Measurements from ENCODE around the gene TMEM213. TPM values are rescaled to one million over a fixed set of nuclear protein-coding genes. Genes with fewer than 3 reads are reported as not detected.

Gene TMEM213
- total RNA-seq, 1 donor from 2014 or later, result 1.9 TPM

DNA sequence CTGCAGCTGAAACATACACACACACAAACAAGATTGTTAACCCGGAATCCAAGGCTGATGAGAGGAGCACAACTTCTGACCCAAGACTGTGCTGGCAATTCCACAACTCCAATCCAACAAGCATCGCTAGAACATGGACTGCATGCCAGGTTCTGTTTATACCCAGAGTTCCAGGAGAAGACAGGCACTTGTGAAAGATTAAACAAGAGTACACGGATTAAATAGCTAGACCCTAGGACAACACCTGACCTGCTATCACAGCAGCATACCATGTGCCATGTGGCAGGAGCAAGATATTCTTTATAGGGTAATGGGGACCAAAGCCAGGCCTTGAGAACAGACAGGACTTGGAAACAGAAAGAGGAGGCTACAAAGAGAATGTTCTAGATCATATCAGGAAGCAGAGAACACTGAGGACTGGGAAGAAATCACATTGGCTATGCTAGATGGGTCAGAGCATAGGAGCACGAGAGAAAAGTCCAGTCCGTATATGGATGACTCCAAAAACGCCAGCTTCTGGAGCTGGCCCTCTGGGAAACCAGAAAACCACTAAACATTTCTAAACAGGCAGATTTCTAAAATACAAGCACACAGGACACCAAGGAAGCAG is 83.9 kb downstream of the TMEM213 start:
- peaks cover 6% of the 10 kb centered on the region for H3K36me3 ChIP-seq
- H3K27me3 ChIP-seq (ENCODE audit: low read depth), result no peaks in the 10 kb centered on the region
- TF ChIP-seq, protein P1, sequence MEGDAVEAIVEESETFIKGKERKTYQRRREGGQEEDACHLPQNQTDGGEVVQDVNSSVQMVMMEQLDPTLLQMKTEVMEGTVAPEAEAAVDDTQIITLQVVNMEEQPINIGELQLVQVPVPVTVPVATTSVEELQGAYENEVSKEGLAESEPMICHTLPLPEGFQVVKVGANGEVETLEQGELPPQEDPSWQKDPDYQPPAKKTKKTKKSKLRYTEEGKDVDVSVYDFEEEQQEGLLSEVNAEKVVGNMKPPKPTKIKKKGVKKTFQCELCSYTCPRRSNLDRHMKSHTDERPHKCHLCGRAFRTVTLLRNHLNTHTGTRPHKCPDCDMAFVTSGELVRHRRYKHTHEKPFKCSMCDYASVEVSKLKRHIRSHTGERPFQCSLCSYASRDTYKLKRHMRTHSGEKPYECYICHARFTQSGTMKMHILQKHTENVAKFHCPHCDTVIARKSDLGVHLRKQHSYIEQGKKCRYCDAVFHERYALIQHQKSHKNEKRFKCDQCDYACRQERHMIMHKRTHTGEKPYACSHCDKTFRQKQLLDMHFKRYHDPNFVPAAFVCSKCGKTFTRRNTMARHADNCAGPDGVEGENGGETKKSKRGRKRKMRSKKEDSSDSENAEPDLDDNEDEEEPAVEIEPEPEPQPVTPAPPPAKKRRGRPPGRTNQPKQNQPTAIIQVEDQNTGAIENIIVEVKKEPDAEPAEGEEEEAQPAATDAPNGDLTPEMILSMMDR (IDR thresholded peaks at IDR 0.05), result no peak
- no peaks in the 10 kb centered on the region for H3K9me3 ChIP-seq
- no peak for ATAC-seq
- H3K4me3 ChIP-seq, result no peak overlapping the region
- H3K4me1 ChIP-seq, result no peaks in the 10 kb centered on the region
- DNase-seq, result no peak
- intact Hi-C loops (cut with DNase I), result no loop called here
- no peak overlapping the region for H3K27ac ChIP-seq

- intact Hi-C loops (cut with DNase I), result no loop called here
Observed at GRCh38 chr7:138882249-138882648, 84.5 kb downstream of the TMEM213 start.

DNA sequence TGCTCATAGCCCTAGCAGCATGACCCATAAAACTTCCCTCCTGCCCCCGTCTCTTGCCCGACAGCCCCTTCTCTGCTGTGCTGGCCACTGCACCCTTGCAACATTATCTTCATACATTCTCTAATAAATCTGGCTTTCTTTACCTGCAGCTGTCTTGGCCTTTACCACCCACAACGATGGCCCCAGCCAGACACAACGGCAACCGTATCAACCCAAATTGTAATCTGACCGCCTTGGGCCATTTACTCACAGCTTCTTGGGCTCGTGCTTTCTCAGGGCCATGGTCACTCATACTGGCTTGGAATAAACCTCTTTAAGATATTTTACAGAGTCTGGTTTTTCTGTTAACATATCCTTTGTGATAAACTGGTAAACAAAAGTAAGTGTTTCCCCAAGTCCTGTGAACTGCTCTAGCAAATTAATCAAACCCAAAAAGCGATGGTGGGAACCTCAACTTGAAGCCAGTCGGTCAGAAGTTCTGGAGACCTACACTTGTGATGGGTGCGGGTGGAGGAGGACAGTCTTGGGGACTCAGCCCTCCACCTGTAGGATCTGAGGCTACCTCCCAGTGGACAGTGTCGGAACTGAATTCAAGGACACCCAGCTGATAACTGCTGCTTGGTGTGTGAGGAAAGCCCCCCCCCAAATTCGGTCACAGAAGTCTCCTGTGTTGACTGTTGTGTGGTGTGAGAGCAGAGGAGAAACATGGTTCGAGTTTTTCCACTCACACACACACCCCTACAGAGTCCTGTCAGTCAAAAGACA is 87.8 kb downstream of the TMEM213 start:
- Histone ChIP-seq H3K27me3 (ENCODE audit: low read depth) (no peaks in the 10 kb centered on the region), H3K36me3 (no peaks in the 10 kb centered on the region), H3K4me3 (no peak overlapping the region), H3K4me1 (no peaks in the 10 kb centered on the region), H3K9me3 (no peaks in the 10 kb centered on the region), H3K27ac (no peak overlapping the region)
- TF ChIP-seq, protein P1 (IDR thresholded peaks at IDR 0.05), result no peak
- DNase-seq (no peak), ATAC-seq (no peak)
- intact Hi-C loops (cut with DNase I), result no loop called here

More at GRCh38 chr7:138882249-138882648, 84.5 kb downstream of the TMEM213 start:
- TF ChIP-seq, protein P1 (IDR thresholded peaks at IDR 0.05), result no peak
- no peak overlapping the region for H3K27ac ChIP-seq
- no peaks in the 10 kb centered on the region for H3K27me3 ChIP-seq (ENCODE audit: low read depth)
- H3K9me3 ChIP-seq, result no peaks in the 10 kb centered on the region
- ATAC-seq (no peak), DNase-seq (no peak)
- peaks cover 6% of the 10 kb centered on the region for H3K36me3 ChIP-seq
- no peak overlapping the region for H3K4me3 ChIP-seq
- H3K4me1 ChIP-seq, result no peaks in the 10 kb centered on the region

- H3K9me3 ChIP-seq, result no peaks in the 10 kb centered on the region
- TF ChIP-seq, protein P1 (IDR thresholded peaks at IDR 0.05), result peak; percentile 72
- H3K4me3 ChIP-seq, result no peak overlapping the region
- H3K4me1 ChIP-seq, result no peaks in the 10 kb centered on the region
- no peak for DNase-seq
- intact Hi-C loops (cut with DNase I), result no loop called here
- ATAC-seq, result peak; percentile 75 to 76
- H3K27me3 ChIP-seq (ENCODE audit: low read depth), result no peaks in the 10 kb centered on the region
- H3K36me3 ChIP-seq, result no peaks in the 10 kb centered on the region
- no peak overlapping the region for H3K27ac ChIP-seq
Observed at GRCh38 chr7:138886501-138886917, 88.7 kb downstream of the TMEM213 start.

DNA sequence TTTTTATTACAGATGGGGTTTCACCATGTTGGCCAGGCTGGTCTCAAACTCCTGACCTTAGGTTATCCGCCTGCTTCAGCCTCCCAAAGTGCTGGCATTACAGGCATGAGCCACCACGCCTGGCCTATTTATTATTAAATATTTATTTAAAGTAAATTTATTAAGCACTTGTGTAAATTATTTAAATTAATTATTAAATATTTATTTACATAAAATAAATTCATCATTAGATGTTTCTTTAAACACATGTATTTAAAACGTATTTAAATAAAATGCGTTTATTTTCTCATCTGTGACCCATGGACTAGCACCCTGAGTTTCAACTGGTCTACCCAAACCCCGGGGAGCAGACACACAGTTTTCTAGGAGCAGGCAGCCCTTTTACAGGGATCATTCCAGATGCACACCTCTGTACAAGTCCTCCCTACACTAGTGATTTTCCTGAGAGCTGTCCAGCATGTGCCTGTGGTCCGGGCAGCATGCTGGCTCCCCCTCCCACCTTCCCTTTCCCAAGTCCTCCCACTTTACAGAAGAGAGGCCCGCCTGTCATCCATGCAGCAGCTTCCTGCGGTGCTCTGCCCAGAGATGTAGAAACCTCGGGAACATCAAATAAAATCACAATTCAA is 89.4 kb downstream of the TMEM213 start:
- Histone ChIP-seq H3K4me3 (no peak overlapping the region), H3K9me3 (no peaks in the 10 kb centered on the region), H3K4me1 (no peaks in the 10 kb centered on the region), H3K27me3 (ENCODE audit: low read depth) (no peaks in the 10 kb centered on the region), H3K27ac (no peak overlapping the region), H3K36me3 (no peaks in the 10 kb centered on the region)
- TF ChIP-seq, protein P1 (IDR thresholded peaks at IDR 0.05), result no peak
- intact Hi-C loops (cut with DNase I), result no loop called here
- DNase-seq, result no peak
- no peak for ATAC-seq

Other genes starting within 250 kb of the TMEM213 start
- 0.74 TPM for gene SVOPL, start 96.6 kb upstream of the TMEM213 start, total RNA-seq
- gene ATP6V0A4, start 202 bp downstream of the TMEM213 start, total RNA-seq, result 1.7 TPM
- gene KIAA1549, start 183.4 kb downstream of the TMEM213 start, total RNA-seq, result 5.3 TPM
- gene ZC3HAV1L, start 238.0 kb downstream of the TMEM213 start, total RNA-seq, result 7.1 TPM

Measured in lower lobe of right lung (tissue), 2 donors.